ENCODE results near the gene TMEFF2. TPM values are rescaled to one million over a fixed set of nuclear protein-coding genes. Genes with fewer than 3 reads are reported as not detected.

Gene TMEFF2
- total and polyA plus RNA-seq, 2 donors from 2014 or later = not detected

- intact Hi-C loops (cut with DNase I) = no loop called here
- H3K9me3 ChIP-seq (ENCODE audit: control insufficient read depth in 2 of 3, insufficient read depth in 1 of 3, low read length in 3 of 3) = no peaks in the 10 kb centered on the region
- H3K27ac ChIP-seq (ENCODE audit: low read depth in 2 of 2, low read length in 2 of 2) = no peak overlapping the region
- H3K9ac ChIP-seq (ENCODE audit: low read length in 3 of 3) = no peak overlapping the region
- H3K4me3 ChIP-seq (ENCODE audit: low read length in 3 of 3) = no peak overlapping the region
- no peaks in the 10 kb centered on the region for H3K36me3 ChIP-seq (ENCODE audit: control insufficient read depth in 2 of 3, insufficient read depth in 3 of 3, low read length in 3 of 3)
- H3K4me1 ChIP-seq (ENCODE audit: control insufficient read depth in 2 of 3, insufficient read depth in 2 of 3, low read depth in 1 of 3, low read length in 3 of 3) = no peaks in the 10 kb centered on the region
- FAIRE-seq = no peak
- DNase-seq = no peak
- TF ChIP-seq CTCF (IDR thresholded peaks at IDR 0.05; ENCODE audit: borderline replicate concordance, extremely low read depth, insufficient read depth) = no peak
- no peaks in the 10 kb centered on the region for H3K27me3 ChIP-seq (ENCODE audit: control insufficient read depth, insufficient read depth, low read length)
Observed at GRCh38 chr2:192068966-192069365, 125.8 kb downstream of the TMEFF2 start.

- Histone ChIP-seq H3K36me3 (ENCODE audit: control insufficient read depth in 2 of 3, insufficient read depth in 3 of 3, low read length in 3 of 3) (no peaks in the 10 kb centered on the region), H3K9ac (ENCODE audit: low read length in 3 of 3) (no peak overlapping the region), H3K27ac (ENCODE audit: low read depth in 2 of 2, low read length in 2 of 2) (no peak overlapping the region), H3K9me3 (ENCODE audit: control insufficient read depth in 2 of 3, insufficient read depth in 1 of 3, low read length in 3 of 3) (no peaks in the 10 kb centered on the region), H3K4me3 (ENCODE audit: low read length in 3 of 3) (no peak overlapping the region), H3K4me1 (ENCODE audit: control insufficient read depth in 2 of 3, insufficient read depth in 2 of 3, low read depth in 1 of 3, low read length in 3 of 3) (no peaks in the 10 kb centered on the region), H3K27me3 (ENCODE audit: control insufficient read depth, insufficient read depth, low read length) (no peaks in the 10 kb centered on the region)
- no peak for DNase-seq
- intact Hi-C loops (cut with DNase I) = no loop called here
- no peak for TF ChIP-seq CTCF (IDR thresholded peaks at IDR 0.05; ENCODE audit: borderline replicate concordance, extremely low read depth, insufficient read depth)
- no peak for FAIRE-seq
Observed at GRCh38 chr2:192067631-192068030, 127.1 kb downstream of the TMEFF2 start.

- Histone ChIP-seq H3K27ac (ENCODE audit: low read depth in 2 of 2, low read length in 2 of 2) (no peak overlapping the region), H3K9me3 (ENCODE audit: control insufficient read depth in 2 of 3, insufficient read depth in 1 of 3, low read length in 3 of 3) (no peaks in the 10 kb centered on the region), H3K9ac (ENCODE audit: low read length in 3 of 3) (no peak overlapping the region), H3K4me1 (ENCODE audit: control insufficient read depth in 2 of 3, insufficient read depth in 2 of 3, low read depth in 1 of 3, low read length in 3 of 3) (no peaks in the 10 kb centered on the region), H3K36me3 (ENCODE audit: control insufficient read depth in 2 of 3, insufficient read depth in 3 of 3, low read length in 3 of 3) (no peaks in the 10 kb centered on the region), H3K27me3 (ENCODE audit: control insufficient read depth, insufficient read depth, low read length) (no peaks in the 10 kb centered on the region), H3K4me3 (ENCODE audit: low read length in 3 of 3) (no peak overlapping the region)
- intact Hi-C loops (cut with DNase I) = no loop called here
- FAIRE-seq (no peak), DNase-seq (no peak)
- TF ChIP-seq CTCF (IDR thresholded peaks at IDR 0.05; ENCODE audit: borderline replicate concordance, extremely low read depth, insufficient read depth) = no peak
Observed at GRCh38 chr2:192064459-192064858, 130.3 kb downstream of the TMEFF2 start.

- FAIRE-seq (no peak), DNase-seq (no peak)
- intact Hi-C loops (cut with DNase I) = no loop called here
- Histone ChIP-seq H3K4me1 (ENCODE audit: control insufficient read depth in 2 of 3, insufficient read depth in 2 of 3, low read depth in 1 of 3, low read length in 3 of 3) (no peaks in the 10 kb centered on the region), H3K4me3 (ENCODE audit: low read length in 3 of 3) (no peak overlapping the region), H3K36me3 (ENCODE audit: control insufficient read depth in 2 of 3, insufficient read depth in 3 of 3, low read length in 3 of 3) (no peaks in the 10 kb centered on the region), H3K27me3 (ENCODE audit: control insufficient read depth, insufficient read depth, low read length) (no peaks in the 10 kb centered on the region), H3K9ac (ENCODE audit: low read length in 3 of 3) (no peak overlapping the region), H3K9me3 (ENCODE audit: control insufficient read depth in 2 of 3, insufficient read depth in 1 of 3, low read length in 3 of 3) (no peaks in the 10 kb centered on the region), H3K27ac (ENCODE audit: low read depth in 2 of 2, low read length in 2 of 2) (no peak overlapping the region)
- no peak for TF ChIP-seq CTCF (IDR thresholded peaks at IDR 0.05; ENCODE audit: borderline replicate concordance, extremely low read depth, insufficient read depth)
Observed at GRCh38 chr2:192060161-192060560, 134.6 kb downstream of the TMEFF2 start.
